HEK293 (cell line): ENCODE data around the gene FBLN2.

ENCODE experiments used
- CTCF ChIA-PET: fragments of 350-600 bp; formaldehyde crosslinking; extraction: SDS; loops from one replicate; lab custom pipeline; 2021; ENCODE audit warnings: antibody characterized with exemption; lab: Yijun Ruan, JAX
- POLR2A ChIA-PET: fragments of 300-600 bp; formaldehyde crosslinking; extraction: SDS; loops from one replicate; lab custom pipeline; 2020; ENCODE audit warnings: antibody characterized with exemption, inconsistent platforms; lab: Yijun Ruan, JAX
- H3K27ac ChIP-seq: fragments of 200-500 bp; sonication (Bioruptor generic); 2 replicates; pipeline ENCODE4 v1.5.1; 2014; ENCODE audit warnings: low read depth, low read length, control low read depth, inconsistent platforms; ENCODE audit errors: extremely low read depth
- H3K36me3 ChIP-seq, 2 experiments: fragments of 200-500 bp in 1 of 2; sonication (Bioruptor generic) in 1 of 2; 1 replicate in 1 of 2; 2 replicates in 1 of 2; pipeline ENCODE4 v1.5.1; 2014 to 2017; ENCODE audit warnings: inconsistent platforms in 2 of 2, low read length in 2 of 2; ENCODE audit not compliant: control insufficient read depth in 2 of 2, insufficient read depth in 1 of 2
- H3K4me1 ChIP-seq: fragments of 200-500 bp; sonication (Bioruptor generic); 2 replicates; pipeline ENCODE4 v1.5.1; 2014; ENCODE audit warnings: mild to moderate bottlenecking, low read length, inconsistent platforms; ENCODE audit not compliant: control insufficient read depth, insufficient read depth
- H3K4me3 ChIP-seq: 2 replicates; pipeline ENCODE4 v1.5.1; 2011; ENCODE audit warnings: low read depth, mild to moderate bottlenecking, control low read depth, low read length, moderate library complexity
- H3K9me3 ChIP-seq: fragments of 200-500 bp; sonication (Bioruptor generic); 2 replicates; pipeline ENCODE4 v1.5.1; 2014; ENCODE audit warnings: low read depth, low read length, inconsistent platforms; ENCODE audit not compliant: control insufficient read depth, insufficient read depth
- GLIS1 ChIP-seq: fragments of 450-650 bp; formaldehyde crosslinking; IDR thresholded peaks from 2 replicates; pipeline ENCODE4 v1.5.1; 2016; ENCODE audit warnings: missing biosample characterization, missing genetic modification characterization
- RBAK ChIP-seq: fragments of 450-650 bp; formaldehyde crosslinking; IDR thresholded peaks from 2 replicates; pipeline ENCODE4 v1.5.1; 2016; ENCODE audit warnings: missing biosample characterization, missing genetic modification characterization
- REPIN1 ChIP-seq: fragments of 450-650 bp; formaldehyde crosslinking; IDR thresholded peaks from 2 replicates; pipeline ENCODE4 v1.5.1; 2017; ENCODE audit warnings: missing biosample characterization, missing genetic modification characterization, low read depth
- YY1 ChIP-seq: fragments of 450-650 bp; formaldehyde crosslinking; IDR thresholded peaks from 2 replicates; pipeline ENCODE4 v1.5.1; 2018; ENCODE audit warnings: missing biosample characterization, missing genetic modification characterization
- ZNF114 ChIP-seq: fragments of 450-650 bp; formaldehyde crosslinking; IDR thresholded peaks from 2 replicates; pipeline ENCODE4 v1.5.0; 2017; ENCODE audit warnings: missing biosample characterization, missing genetic modification characterization
- ZNF133 ChIP-seq: fragments of 450-650 bp; formaldehyde crosslinking; IDR thresholded peaks from 2 replicates; pipeline ENCODE4 v1.5.1; 2016; ENCODE audit warnings: missing biosample characterization, missing genetic modification characterization
- ZNF16 ChIP-seq: fragments of 450-650 bp; formaldehyde crosslinking; IDR thresholded peaks from 2 replicates; pipeline ENCODE4 v1.5.1; 2016; ENCODE audit warnings: low read depth, missing biosample characterization, missing genetic modification characterization
- ZNF18 ChIP-seq: fragments of 450-650 bp; formaldehyde crosslinking; IDR thresholded peaks from 2 replicates; pipeline ENCODE4 v1.5.1; 2016; ENCODE audit warnings: missing biosample characterization, missing genetic modification characterization
- ZNF354C ChIP-seq: fragments of 450-650 bp; formaldehyde crosslinking; IDR thresholded peaks from 2 replicates; pipeline ENCODE4 v1.5.1; 2016; ENCODE audit warnings: missing biosample characterization, missing genetic modification characterization, low read depth, borderline replicate concordance
- ZNF37A ChIP-seq: fragments of 450-650 bp; IDR thresholded peaks from 2 replicates; pipeline ENCODE4 v1.5.1; 2018; ENCODE audit warnings: missing biosample characterization, missing genetic modification characterization
- ZNF398 ChIP-seq: fragments of 450-650 bp; formaldehyde crosslinking; IDR thresholded peaks from 2 replicates; pipeline ENCODE4 v1.5.1; 2017; ENCODE audit warnings: missing biosample characterization, missing genetic modification characterization
- ZNF571 ChIP-seq: fragments of 450-650 bp; formaldehyde crosslinking; IDR thresholded peaks from 2 replicates; pipeline ENCODE4 v1.5.0; 2017; ENCODE audit warnings: missing biosample characterization, missing genetic modification characterization
- ZNF610 ChIP-seq: fragments of 450-650 bp; formaldehyde crosslinking; IDR thresholded peaks from 2 replicates; pipeline ENCODE4 v1.5.1; 2016; ENCODE audit warnings: missing biosample characterization, missing genetic modification characterization, borderline replicate concordance
- ZNF654 ChIP-seq: fragments of 450-650 bp; formaldehyde crosslinking; IDR thresholded peaks from 2 replicates; pipeline ENCODE4 v1.5.1; 2016; ENCODE audit warnings: low read depth, missing biosample characterization, missing genetic modification characterization
- ZNF776 ChIP-seq: fragments of 450-650 bp; formaldehyde crosslinking; IDR thresholded peaks from 2 replicates; pipeline ENCODE4 v1.5.0; 2017; ENCODE audit warnings: missing biosample characterization, missing genetic modification characterization, borderline replicate concordance
- ZNF785 ChIP-seq: fragments of 450-650 bp; formaldehyde crosslinking; IDR thresholded peaks from 2 replicates; pipeline ENCODE4 v1.5.1; 2016; ENCODE audit warnings: missing biosample characterization, missing genetic modification characterization
- ZSCAN23 ChIP-seq: fragments of 450-650 bp; formaldehyde crosslinking; IDR thresholded peaks from 2 replicates; pipeline ENCODE4 v1.5.1; 2016; ENCODE audit warnings: missing biosample characterization, missing genetic modification characterization
- ZSCAN30 ChIP-seq: fragments of 450-650 bp; IDR thresholded peaks from 2 replicates; pipeline ENCODE4 v1.5.1; 2018; ENCODE audit warnings: missing biosample characterization, mild to moderate bottlenecking, missing genetic modification characterization, moderate library complexity
- TF ChIP-seq, protein P1 (sequence below): fragments of 450-650 bp; formaldehyde crosslinking; IDR thresholded peaks from 2 replicates; pipeline ENCODE4 v1.5.1; 2017; ENCODE audit warnings: missing biosample characterization, missing genetic modification characterization
- TF ChIP-seq, protein P2 (sequence below): fragments of 450-650 bp; formaldehyde crosslinking; IDR thresholded peaks from 2 replicates; pipeline ENCODE4 v1.5.1; 2016; ENCODE audit warnings: missing biosample characterization, missing genetic modification characterization, low read depth
- TF ChIP-seq, protein P3 (sequence below): fragments of 450-650 bp; formaldehyde crosslinking; IDR thresholded peaks from 2 replicates; pipeline ENCODE4 v1.5.1; 2016; ENCODE audit warnings: missing biosample characterization, missing genetic modification characterization

The FBLN2 gene

DNA sequence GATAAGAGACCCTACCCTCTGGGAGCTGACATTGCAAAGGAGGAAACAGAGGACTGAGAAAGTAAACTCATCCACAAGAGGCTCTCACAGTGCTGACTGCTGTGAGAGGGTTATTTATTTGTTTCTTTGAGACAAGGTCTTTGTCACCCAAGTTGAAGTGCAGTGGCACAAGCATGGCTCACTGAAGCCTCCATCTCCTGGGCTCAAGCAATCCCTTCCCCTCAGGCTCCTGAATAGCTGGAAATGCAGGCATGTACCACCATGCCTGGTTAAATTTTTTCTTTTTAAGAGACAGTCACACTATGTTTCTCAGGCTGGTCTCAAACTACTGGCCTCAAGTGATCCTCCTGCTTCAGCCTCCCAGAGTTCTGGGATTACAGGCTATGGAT, 52.8 kb downstream of the FBLN2 start:
- no peak for TF ChIP-seq ZNF398 (tag by site-specific recombination)
- TF ChIP-seq, protein P1, sequence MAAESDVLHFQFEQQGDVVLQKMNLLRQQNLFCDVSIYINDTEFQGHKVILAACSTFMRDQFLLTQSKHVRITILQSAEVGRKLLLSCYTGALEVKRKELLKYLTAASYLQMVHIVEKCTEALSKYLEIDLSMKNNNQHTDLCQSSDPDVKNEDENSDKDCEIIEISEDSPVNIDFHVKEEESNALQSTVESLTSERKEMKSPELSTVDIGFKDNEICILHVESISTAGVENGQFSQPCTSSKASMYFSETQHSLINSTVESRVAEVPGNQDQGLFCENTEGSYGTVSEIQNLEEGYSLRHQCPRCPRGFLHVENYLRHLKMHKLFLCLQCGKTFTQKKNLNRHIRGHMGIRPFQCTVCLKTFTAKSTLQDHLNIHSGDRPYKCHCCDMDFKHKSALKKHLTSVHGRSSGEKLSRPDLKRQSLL (tag by site-specific recombination): 0 out of 2 replicates have a peak, but pooled peaks have one; percentile 12
- H3K9me3 ChIP-seq: no peaks in the 10 kb centered on the region
- ChIA-PET POLR2A (no interaction called here), CTCF (interaction anchor here (0.7 to 1.2 kb wide), 2 partner anchors 98 to 105 kb away, joined by 3 to 5 read pairs; no protein-coding TSS in a partner anchor)
- no peak overlapping the region for H3K4me3 ChIP-seq
- H3K4me1 ChIP-seq: no peaks in the 10 kb centered on the region
- no peaks in the 10 kb centered on the region for H3K36me3 ChIP-seq
- no peak overlapping the region for H3K27ac ChIP-seq

- ChIA-PET POLR2A (no interaction called here), CTCF (interaction anchor here (1.3 kb wide), 1 partner anchor 42 kb away, joined by 4 read pairs; no protein-coding TSS in a partner anchor)
- TF ChIP-seq, protein P2, sequence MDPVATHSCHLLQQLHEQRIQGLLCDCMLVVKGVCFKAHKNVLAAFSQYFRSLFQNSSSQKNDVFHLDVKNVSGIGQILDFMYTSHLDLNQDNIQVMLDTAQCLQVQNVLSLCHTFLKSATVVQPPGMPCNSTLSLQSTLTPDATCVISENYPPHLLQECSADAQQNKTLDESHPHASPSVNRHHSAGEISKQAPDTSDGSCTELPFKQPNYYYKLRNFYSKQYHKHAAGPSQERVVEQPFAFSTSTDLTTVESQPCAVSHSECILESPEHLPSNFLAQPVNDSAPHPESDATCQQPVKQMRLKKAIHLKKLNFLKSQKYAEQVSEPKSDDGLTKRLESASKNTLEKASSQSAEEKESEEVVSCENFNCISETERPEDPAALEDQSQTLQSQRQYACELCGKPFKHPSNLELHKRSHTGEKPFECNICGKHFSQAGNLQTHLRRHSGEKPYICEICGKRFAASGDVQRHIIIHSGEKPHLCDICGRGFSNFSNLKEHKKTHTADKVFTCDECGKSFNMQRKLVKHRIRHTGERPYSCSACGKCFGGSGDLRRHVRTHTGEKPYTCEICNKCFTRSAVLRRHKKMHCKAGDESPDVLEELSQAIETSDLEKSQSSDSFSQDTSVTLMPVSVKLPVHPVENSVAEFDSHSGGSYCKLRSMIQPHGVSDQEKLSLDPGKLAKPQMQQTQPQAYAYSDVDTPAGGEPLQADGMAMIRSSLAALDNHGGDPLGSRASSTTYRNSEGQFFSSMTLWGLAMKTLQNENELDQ (tag by site-specific recombination): no peak
- TF ChIP-seq ZNF133 (tag by site-specific recombination) (peak; percentile 93), RBAK (tag by site-specific recombination) (no peak), ZNF16 (tag by site-specific recombination) (no peak)
- TF ChIP-seq, protein P1 (tag by site-specific recombination): no peak
- Histone ChIP-seq H3K4me3 (no peak overlapping the region), H3K9me3 (no peaks in the 10 kb centered on the region), H3K36me3 (no peaks in the 10 kb centered on the region), H3K27ac (no peak overlapping the region), H3K4me1 (no peaks in the 10 kb centered on the region)
Measured at GRCh38 chr3:13605555-13605954, 56.6 kb downstream of the FBLN2 start.

GRCh38 chr3:13607821-13608597, 59.1 kb downstream of the FBLN2 start:
- H3K4me1 ChIP-seq: no peaks in the 10 kb centered on the region
- CTCF ChIA-PET: interaction anchor here (2.2 kb wide), 1 partner anchor 41 kb away, joined by 7 read pairs; no protein-coding TSS in a partner anchor
- no peaks in the 10 kb centered on the region for H3K36me3 ChIP-seq
- no peaks in the 10 kb centered on the region for H3K9me3 ChIP-seq
- no peak overlapping the region for H3K4me3 ChIP-seq
- no peak overlapping the region for H3K27ac ChIP-seq
- POLR2A ChIA-PET: no interaction called here
- TF ChIP-seq ZNF571 (tag by site-specific recombination) (no peak), ZSCAN23 (tag by site-specific recombination) (no peak), ZNF610 (tag by site-specific recombination) (no peak), ZSCAN30 (tag by site-specific recombination) (no peak), ZNF785 (no peak), ZNF776 (tag by site-specific recombination) (no peak), GLIS1 (tag by site-specific recombination) (no peak), ZNF114 (tag by site-specific recombination) (no peak), ZNF37A (no peak), REPIN1 (tag by site-specific recombination) (no peak), YY1 (tag by site-specific recombination) (no peak), ZNF18 (tag by site-specific recombination) (no peak), ZNF654 (tag by site-specific recombination) (no peak), ZNF354C (tag by site-specific recombination) (no peak)
- TF ChIP-seq, protein P3, sequence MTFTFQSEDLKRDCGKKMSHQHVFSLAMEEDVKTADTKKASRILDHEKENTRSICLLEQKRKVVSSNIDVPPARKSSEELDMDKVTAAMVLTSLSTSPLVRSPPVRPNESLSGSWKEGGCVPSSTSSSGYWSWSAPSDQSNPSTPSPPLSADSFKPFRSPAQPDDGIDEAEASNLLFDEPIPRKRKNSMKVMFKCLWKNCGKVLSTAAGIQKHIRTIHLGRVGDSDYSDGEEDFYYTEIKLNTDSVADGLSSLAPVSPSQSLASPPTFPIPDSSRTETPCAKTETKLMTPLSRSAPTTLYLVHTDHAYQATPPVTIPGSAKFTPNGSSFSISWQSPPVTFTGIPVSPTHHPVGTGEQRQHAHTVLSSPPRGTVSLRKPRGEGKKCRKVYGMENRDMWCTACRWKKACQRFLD (tag by site-specific recombination): no peak
